Psoas muscle (tissue), 8 donors: Measurements from ENCODE around the gene FAM107B. TPM values are rescaled to one million over a fixed set of nuclear protein-coding genes. Genes with fewer than 3 reads are reported as not detected.

ENCODE experiments used
- ATAC-seq, 4 donors: fragments of 200-7000 bp; cut with Tn5 transposase; one replicate each; pipeline ENCODE4 v1.9.1; 2020; ENCODE audit warnings: moderate library complexity in 3 of 4, mild to moderate bottlenecking in 2 of 4
- DNase-seq, 2 donors: peaks; one replicate each; pipeline ENCODE4 v3.0.0-alpha.2; 2020
- H3K27ac ChIP-seq: fragments of 200-600 bp; one replicate; pipeline ENCODE4 v1.8.0; 2022
- H3K27me3 ChIP-seq, 3 donors: fragments of 200-600 bp in 1 of 3; one replicate each; pipeline versions ENCODE4 v1.6.1 to v1.8.0; 2013 to 2022; ENCODE audit warnings: low read length in 2 of 3, mild to moderate bottlenecking in 2 of 3, moderate library complexity in 1 of 3; ENCODE audit not compliant: insufficient read depth in 3 of 3
- H3K36me3 ChIP-seq, 2 donors: fragments of 200-600 bp in 1 of 2; one replicate each; pipeline versions ENCODE4 v1.6.1 to v1.8.0; 2013 to 2022; ENCODE audit warnings: low read depth in 1 of 2, mild to moderate bottlenecking in 1 of 2, moderate library complexity in 1 of 2; ENCODE audit not compliant: insufficient read depth in 1 of 2
- H3K4me1 ChIP-seq: fragments of 200-600 bp; one replicate; pipeline ENCODE4 v1.8.0; 2022
- H3K4me3 ChIP-seq: fragments of 200-600 bp; one replicate; pipeline ENCODE4 v1.8.0; 2022; ENCODE audit warnings: mild to moderate bottlenecking
- H3K9me3 ChIP-seq: fragments of 200-600 bp; one replicate; pipeline ENCODE4 v1.8.0; 2022
- CTCF ChIP-seq: fragments of 200-600 bp; IDR thresholded peaks from one replicate; pipeline ENCODE4 v1.8.0; 2022; ENCODE audit warnings: antibody characterized with exemption
- WGBS, 3 donors: extraction: QIAGEN DNeasy Blood & Tissue Kit; methylation state at CpG; one replicate each; pipeline versions ENCODE4 v1.1.6 to v1.1.7; 2013; 5-methylcytosine and 5-hydroxymethylcytosine counted together
- intact Hi-C, 2 donors: fragments of 100-400 bp; cut with DNase I; formaldehyde crosslinking; loops; one replicate each; pipeline versions ENCODE4 v1.11.0 to v1.14.2; 2022
- polyA plus RNA-seq, 3 donors: library from polyadenylated mRNA; stranded (reverse); fragments of 200-250 nt; gene quantifications; one replicate each; pipeline ENCODE4 v1.2.3, GENCODE V29; 2013
- total RNA-seq, 4 donors: library from RNA; stranded (reverse); fragmentation: NEBNext Ultra II Directional in 2 of 4; extraction: Animal tissue kit (Norgen Biotek cat#: 25700) in 2 of 4; gene quantifications; one replicate each; pipeline versions ENCODE4 v1.2.1 to v1.2.4, GENCODE V29; 2021 to 2023
- donor health status: healthy with polysubstance abuse.
- donor health status: DM: no; HTN: no; CAD: no; lungs with moderate emphysema.
- donor health status: Bipolar disorder and iron deficiency.
- donor health status: healthy.
- donor health status: DM: yes; HTN: yes; CAD: no.
- donor health status: DM: no; HTN: no; CAD: no.
- donor health status: DM: no; HTN: no; CAD: no.
- donor health status: DM: yes; HTN: yes; CAD: no.

Gene FAM107B
- total and polyA plus RNA-seq, 7 donors: 1.0 to 3.1 (median 1.8) TPM

- Histone ChIP-seq H3K4me1 (no peaks in the 10 kb centered on the region), H3K36me3 (no peaks in the 10 kb centered on the region), H3K9me3 (no peaks in the 10 kb centered on the region), H3K27me3 (no peaks in the 10 kb centered on the region), H3K27ac (no peak overlapping the region), H3K4me3 (no peak overlapping the region)
- intact Hi-C loops: no loop called here
- TF ChIP-seq CTCF: no peak
- no peak for ATAC-seq
- 69 to 81% (median 81%) methylated on average over 3 of the region's 3 CpGs for WGBS, 3 donors
- no peak for DNase-seq
Observed at GRCh38 chr10:14703631-14704001, 71.1 kb downstream of the FAM107B start.

DNA sequence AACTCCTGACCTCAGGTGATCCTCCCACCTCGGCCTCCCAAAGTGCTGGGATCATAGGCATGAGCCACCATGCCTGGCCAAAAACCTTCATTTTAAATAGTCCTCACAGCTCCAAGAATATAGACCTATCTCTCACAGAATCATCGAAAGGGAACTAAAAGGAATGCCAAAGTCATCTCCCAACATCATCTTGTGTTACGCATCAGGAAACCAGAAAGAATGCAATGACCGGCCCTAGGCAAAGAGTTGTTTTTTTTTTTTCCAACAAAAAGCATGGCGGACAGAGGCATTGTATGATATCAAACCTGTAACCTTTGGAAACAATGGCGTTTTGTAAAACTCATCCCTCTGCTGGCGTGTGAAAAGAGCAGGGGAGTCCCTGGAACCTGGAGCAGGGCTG, 73.2 kb downstream of the FAM107B start:
- intact Hi-C loops: no loop called here
- WGBS, 3 donors: 87 to 88% (median 88%) methylated on average over 7 of the region's 7 CpGs
- Histone ChIP-seq H3K27me3 (no peaks in the 10 kb centered on the region), H3K27ac (no peak overlapping the region), H3K4me3 (no peak overlapping the region), H3K9me3 (no peaks in the 10 kb centered on the region), H3K36me3 (no peaks in the 10 kb centered on the region), H3K4me1 (no peaks in the 10 kb centered on the region)
- no peak for ATAC-seq
- TF ChIP-seq CTCF: no peak
- no peak for DNase-seq

DNA sequence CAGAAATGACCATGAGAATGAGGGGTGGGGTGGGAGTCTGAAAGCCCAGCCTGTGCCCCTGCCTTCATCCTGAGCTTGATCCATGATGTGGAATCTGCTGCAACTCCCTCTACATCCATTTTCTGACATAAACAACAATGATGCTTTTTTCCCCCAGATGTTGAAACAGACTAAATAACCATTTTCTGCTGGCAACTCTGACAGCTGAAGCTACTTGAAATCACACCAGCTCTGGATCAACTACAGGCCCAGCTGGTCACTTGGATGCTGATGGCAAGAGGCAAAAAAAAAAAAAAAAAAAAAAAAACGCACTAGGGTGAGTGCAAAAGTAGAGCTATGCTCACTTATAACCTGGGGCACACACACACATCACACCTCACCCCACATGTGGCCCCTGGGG, 74.2 kb downstream of the FAM107B start:
- Histone ChIP-seq H3K4me3 (no peak overlapping the region), H3K9me3 (no peaks in the 10 kb centered on the region), H3K27ac (no peak overlapping the region), H3K36me3 (no peaks in the 10 kb centered on the region), H3K4me1 (no peaks in the 10 kb centered on the region), H3K27me3 (no peaks in the 10 kb centered on the region)
- intact Hi-C loops: no loop called here
- DNase-seq: no peak
- WGBS, 3 donors: 14% methylated on average over 1 of the region's 1 CpG; no CpG with 5 or more reads in 2 of the 3 donors
- no peak for ATAC-seq
- TF ChIP-seq CTCF: no peak

- Histone ChIP-seq H3K27me3 (no peaks in the 10 kb centered on the region), H3K36me3 (no peaks in the 10 kb centered on the region), H3K4me1 (no peaks in the 10 kb centered on the region), H3K4me3 (no peak overlapping the region), H3K27ac (no peak overlapping the region), H3K9me3 (no peaks in the 10 kb centered on the region)
- ATAC-seq: no peak
- no peak for DNase-seq
- intact Hi-C loops: no loop called here
- 98% methylated on average over 4 of the region's 4 CpGs for WGBS, 3 donors
- TF ChIP-seq CTCF: no peak
Observed at GRCh38 chr10:14699482-14699881, 75.2 kb downstream of the FAM107B start.

GRCh38 chr10:14698829-14699170, 75.9 kb downstream of the FAM107B start:
- no peak overlapping the region for H3K4me3 ChIP-seq
- no peak for TF ChIP-seq CTCF
- no peak for ATAC-seq

More at GRCh38 chr10:14698829-14699170, 75.9 kb downstream of the FAM107B start:
- WGBS, 3 donors: 49 to 67% (median 57%) methylated on average over 3 of the region's 3 CpGs
- H3K27ac ChIP-seq: no peak overlapping the region
- H3K27me3 ChIP-seq: no peaks in the 10 kb centered on the region
- H3K4me1 ChIP-seq: no peaks in the 10 kb centered on the region
- no peaks in the 10 kb centered on the region for H3K36me3 ChIP-seq
- no peak for DNase-seq
- no peaks in the 10 kb centered on the region for H3K9me3 ChIP-seq
- intact Hi-C loops: no loop called here
